Heart left ventricle (tissue), 16 donors: ENCODE measurements around the gene ADAMTS12. TPM values are rescaled to one million over a fixed set of nuclear protein-coding genes. Genes with fewer than 3 reads are reported as not detected.

ENCODE experiments used
- ATAC-seq, 4 donors: fragments of 200-7000 bp; cut with Tn5 transposase; one replicate each; pipeline ENCODE4 v1.9.1; 2020 to 2022; ENCODE audit warnings: moderate library complexity in 4 of 4, mild to moderate bottlenecking in 3 of 4, moderate number of reproducible peaks in 1 of 4
- DNase-seq, 5 donors: peaks; one replicate each; pipeline ENCODE4 v3.0.0-alpha.2; 2020
- H3K27ac ChIP-seq, 12 donors: fragments of 200-600 bp; sonication (generic) in 4 of 12; one replicate each; pipeline versions ENCODE4 v1.5.0 to v1.8.0; 2016 to 2022; ENCODE audit warnings: mild to moderate bottlenecking in 2 of 12
- H3K27me3 ChIP-seq, 9 donors: fragments of 200-600 bp; sonication (generic) in 2 of 9; one replicate each; pipeline versions ENCODE4 v1.5.1 to v1.8.0; 2016 to 2022; ENCODE audit warnings: mild to moderate bottlenecking in 3 of 9
- H3K36me3 ChIP-seq, 9 donors: fragments of 200-600 bp; sonication (generic) in 2 of 9; one replicate each; pipeline versions ENCODE4 v1.5.0 to v1.8.0; 2018 to 2022; ENCODE audit warnings: mild to moderate bottlenecking in 2 of 9
- H3K4me1 ChIP-seq, 12 donors: fragments of 200-600 bp; sonication (generic) in 4 of 12; one replicate each; pipeline versions ENCODE4 v1.5.0 to v1.8.0; 2016 to 2022; ENCODE audit warnings: mild to moderate bottlenecking in 3 of 12
- H3K4me3 ChIP-seq, 12 donors: fragments of 200-600 bp; sonication (generic) in 4 of 12; one replicate each; pipeline versions ENCODE4 v1.5.0 to v1.8.0; 2017 to 2022; ENCODE audit warnings: mild to moderate bottlenecking in 9 of 12, moderate library complexity in 4 of 12
- H3K9me3 ChIP-seq, 12 donors: fragments of 200-600 bp; sonication (generic) in 4 of 12; one replicate each; pipeline versions ENCODE4 v1.5.0 to v1.8.0; 2016 to 2022; ENCODE audit warnings: mild to moderate bottlenecking in 1 of 12
- CTCF ChIP-seq, 12 donors: fragments of 200-600 bp; sonication (generic) in 4 of 12; IDR thresholded peaks; one replicate each; pipeline versions ENCODE4 v1.5.0 to v1.8.0; 2018 to 2022; ENCODE audit warnings: antibody characterized with exemption in 12 of 12, mild to moderate bottlenecking in 5 of 12
- POLR2A ChIP-seq, 2 donors: fragments of 450-650 bp; IDR thresholded peaks; one replicate each; pipeline ENCODE4 v1.6.1; 2017; ENCODE audit warnings: antibody characterized with exemption in 2 of 2, mild to moderate bottlenecking in 2 of 2, moderate library complexity in 2 of 2
- WGBS, 4 donors: extraction: QIAGEN DNeasy Blood & Tissue Kit in 2 of 4; methylation state at CpG; one replicate each; pipeline versions ENCODE4 v1.1.5 to v1.1.7; 2013 to 2018; 5-methylcytosine and 5-hydroxymethylcytosine counted together
- intact Hi-C, 10 donors: fragments of 100-400 bp; cut with DNase I; formaldehyde crosslinking; loops; one replicate each; pipeline versions ENCODE4 v1.11.1 to v1.14.2; 2022
- polyA plus RNA-seq, 2 donors: library from polyadenylated mRNA; stranded (reverse); fragments of 200-250 nt; gene quantifications; one replicate each; pipeline ENCODE4 v1.2.3, GENCODE V29; 2013
- total RNA-seq, 9 donors: library from RNA; depleted of rRNA in 2 of 9; stranded (reverse); fragments of >200 nt in 2 of 9; fragmentation: NEBNext Ultra II Directional in 3 of 9; extraction: Animal tissue kit (Norgen Biotek cat#: 25700) in 3 of 9; gene quantifications; one replicate each; pipeline versions ENCODE4 v1.1.0 to v1.2.4, GENCODE V29; 2016 to 2023
- donor health status: ischemic (EF 13 %, LVEDD 7.1; RV severe dilation, severe dysfunction).
- donor health status: healthy with polysubstance abuse.
- donor health status: DM: no; HTN: yes; CAD: no.
- donor health status: DM: no; HTN: no; CAD: no.
- donor health status: ischemic (EF 25% LVEDD 6.9; RV normal size, moderate dysfunction).
- donor health status: ischemic (EF 25% LVEDD 5.7; RV mildly dilated, moderate dysfunction).
- donor health status: healthy.
- donor health status: DM: yes; HTN: yes; CAD: no.
- donor health status: ischemic (EF 35%, LVEDD 5.7; RV mildly dilated, moderate dysfunction).
- donor health status: nonischemic (EF 11% LVEDD 7.7; RV severe dilation, severe dysfunction).
- donor health status: DM: yes; HTN: yes; CAD: no.
- donor health status: PGD.
- donor health status: ischemic (EF 29% LVEDD 5.4; RV normal size, mild dysfunction).
- donor health status: nonischemic (EF 23%, LVEDD 6.1; RV moderate dilation, normal function).

Gene ADAMTS12
- total and polyA plus RNA-seq, 11 donors, result 0.72 to 4.7 (median 1.7) TPM

GRCh38 chr5:33748754-33749153 is 143.0 kb downstream of the ADAMTS12 start:
- DNase-seq (no peak), ATAC-seq (no peak)
- no peaks in the 10 kb centered on the region for H3K27me3 ChIP-seq
- TF ChIP-seq CTCF (IDR thresholded peaks at IDR 0.05), result no peak
- no peak for TF ChIP-seq POLR2A (IDR thresholded peaks at IDR 0.05)
- intact Hi-C loops, result no loop called here
- no peak overlapping the region for H3K4me3 ChIP-seq
- H3K9me3 ChIP-seq, result no peaks in the 10 kb centered on the region
- H3K27ac ChIP-seq, result no peak overlapping the region
- H3K36me3 ChIP-seq, result no peaks in the 10 kb centered on the region
- 84 to 95% (median 90%) methylated on average over 1 of the region's 1 CpG for WGBS, 4 donors
- no peaks in the 10 kb centered on the region for H3K4me1 ChIP-seq

GRCh38 chr5:33745101-33745770 is 146.6 kb downstream of the ADAMTS12 start:
- Histone ChIP-seq H3K4me1 (peaks cover 0 to 8% (median 0%) of the 10 kb centered on the region in 12 donors), H3K9me3 (no peaks in the 10 kb centered on the region), H3K27me3 (no peaks in the 10 kb centered on the region), H3K27ac (no peak overlapping the region), H3K36me3 (no peaks in the 10 kb centered on the region), H3K4me3 (no peak overlapping the region)
- no peak for DNase-seq
- 65 to 73% (median 69%) methylated on average over 1 of the region's 1 CpG for WGBS, 4 donors
- TF ChIP-seq CTCF (IDR thresholded peaks at IDR 0.05), result no peak
- TF ChIP-seq POLR2A (IDR thresholded peaks at IDR 0.05), result no peak
- ATAC-seq, result no peak
- intact Hi-C loops, result no loop called here

- no peaks in the 10 kb centered on the region for H3K9me3 ChIP-seq
- TF ChIP-seq CTCF (IDR thresholded peaks at IDR 0.05) (no peak), POLR2A (IDR thresholded peaks at IDR 0.05) (no peak)
- H3K4me3 ChIP-seq, result no peak overlapping the region
- intact Hi-C loops, result no loop called here
- no peaks in the 10 kb centered on the region for H3K27me3 ChIP-seq
- WGBS, 4 donors, result 28 to 47% (median 36%) methylated on average over 3 of the region's 3 CpGs
- H3K4me1 ChIP-seq, result peaks cover 0 to 9% (median 0%) of the 10 kb centered on the region in 12 donors
- DNase-seq (no peak), ATAC-seq (peak in 1 of 4 donors; percentile 14)
- peak overlapping the region in 1 of 12 donors; percentile 9 for H3K27ac ChIP-seq
- no peaks in the 10 kb centered on the region for H3K36me3 ChIP-seq
Measured at GRCh38 chr5:33743099-33743498, 148.7 kb downstream of the ADAMTS12 start.

- Histone ChIP-seq H3K4me3 (no peak overlapping the region), H3K9me3 (no peaks in the 10 kb centered on the region), H3K27me3 (no peaks in the 10 kb centered on the region), H3K4me1 (peaks cover 0 to 9% (median 0%) of the 10 kb centered on the region in 12 donors), H3K27ac (no peak overlapping the region), H3K36me3 (no peaks in the 10 kb centered on the region)
- intact Hi-C loops, result no loop called here
- TF ChIP-seq CTCF (IDR thresholded peaks at IDR 0.05), result no peak
- no peak for TF ChIP-seq POLR2A (IDR thresholded peaks at IDR 0.05)
- 49 to 59% (median 56%) methylated on average over 2 of the region's 2 CpGs for WGBS, 4 donors
- ATAC-seq, result peak in 1 of 4 donors; percentile 24
- DNase-seq, result no peak
Measured at GRCh38 chr5:33742181-33742580, 149.6 kb downstream of the ADAMTS12 start.
